ENCODE data around the gene ANGPTL4.
"Not testable (repeated sequence)": the region's sequence is repeated elsewhere in the genome, so short reads cannot be mapped to it uniquely, and the experiment has no call there.

ANGPTL4 gene

DNA sequence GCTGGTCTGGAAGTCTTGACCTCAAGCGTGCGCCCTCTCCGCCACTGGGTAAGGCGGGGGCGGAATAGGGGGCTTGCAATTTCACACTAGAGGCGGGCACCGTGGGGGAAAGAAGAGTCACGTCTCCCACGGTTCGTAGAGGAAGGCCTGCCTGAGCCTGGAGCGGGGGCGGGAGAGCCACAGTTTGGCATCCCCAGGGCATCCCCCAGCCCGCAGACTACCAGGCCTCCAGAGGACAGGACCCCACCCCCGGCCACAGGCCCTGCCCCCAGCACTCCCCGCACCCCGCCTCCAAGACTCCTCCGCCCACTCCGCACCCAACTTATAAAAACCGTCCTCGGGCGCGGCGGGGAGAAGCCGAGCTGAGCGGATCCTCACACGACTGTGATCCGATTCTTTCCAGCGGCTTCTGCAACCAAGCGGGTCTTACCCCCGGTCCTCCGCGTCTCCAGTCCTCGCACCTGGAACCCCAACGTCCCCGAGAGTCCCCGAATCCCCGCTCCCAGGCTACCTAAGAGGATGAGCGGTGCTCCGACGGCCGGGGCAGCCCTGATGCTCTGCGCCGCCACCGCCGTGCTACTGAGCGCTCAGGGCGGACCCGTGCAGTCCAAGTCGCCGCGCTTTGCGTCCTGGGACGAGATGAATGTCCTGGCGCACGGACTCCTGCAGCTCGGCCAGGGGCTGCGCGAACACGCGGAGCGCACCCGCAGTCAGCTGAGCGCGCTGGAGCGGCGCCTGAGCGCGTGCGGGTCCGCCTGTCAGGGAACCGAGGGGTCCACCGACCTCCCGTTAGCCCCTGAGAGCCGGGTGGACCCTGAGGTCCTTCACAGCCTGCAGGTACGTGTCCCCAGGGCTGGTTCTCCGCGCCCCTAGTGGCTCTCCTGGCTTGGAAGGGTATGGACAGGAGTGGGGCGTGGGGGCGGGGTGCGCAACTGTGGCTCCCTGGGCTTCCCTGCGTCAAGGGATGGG, at the start of gene ANGPTL4:
Gene ANGPTL4 (plus strand): TSS at position 353 of the 969 bp plus-strand sequence. CDS start 167 bp downstream, at position 520.
- peak; percentile 85 for DNase-seq

- DNase-seq: not testable (repeated sequence)
These were observed 48.8 kb upstream of the ANGPTL4 start for GRCh38 chr19:8314981-8315640.

- DNase-seq: no peak
These were observed 47.4 kb upstream of the ANGPTL4 start for GRCh38 chr19:8316351-8317125.

GRCh38 chr19:8318835-8319234, 45.1 kb upstream of the ANGPTL4 start:
- not testable (repeated sequence) for DNase-seq

GRCh38 chr19:8319807-8320520, 44.0 kb upstream of the ANGPTL4 start:
- DNase-seq: no peak

- DNase-seq: no peak
These were observed 43.3 kb upstream of the ANGPTL4 start for GRCh38 chr19:8320564-8321066.

DNA sequence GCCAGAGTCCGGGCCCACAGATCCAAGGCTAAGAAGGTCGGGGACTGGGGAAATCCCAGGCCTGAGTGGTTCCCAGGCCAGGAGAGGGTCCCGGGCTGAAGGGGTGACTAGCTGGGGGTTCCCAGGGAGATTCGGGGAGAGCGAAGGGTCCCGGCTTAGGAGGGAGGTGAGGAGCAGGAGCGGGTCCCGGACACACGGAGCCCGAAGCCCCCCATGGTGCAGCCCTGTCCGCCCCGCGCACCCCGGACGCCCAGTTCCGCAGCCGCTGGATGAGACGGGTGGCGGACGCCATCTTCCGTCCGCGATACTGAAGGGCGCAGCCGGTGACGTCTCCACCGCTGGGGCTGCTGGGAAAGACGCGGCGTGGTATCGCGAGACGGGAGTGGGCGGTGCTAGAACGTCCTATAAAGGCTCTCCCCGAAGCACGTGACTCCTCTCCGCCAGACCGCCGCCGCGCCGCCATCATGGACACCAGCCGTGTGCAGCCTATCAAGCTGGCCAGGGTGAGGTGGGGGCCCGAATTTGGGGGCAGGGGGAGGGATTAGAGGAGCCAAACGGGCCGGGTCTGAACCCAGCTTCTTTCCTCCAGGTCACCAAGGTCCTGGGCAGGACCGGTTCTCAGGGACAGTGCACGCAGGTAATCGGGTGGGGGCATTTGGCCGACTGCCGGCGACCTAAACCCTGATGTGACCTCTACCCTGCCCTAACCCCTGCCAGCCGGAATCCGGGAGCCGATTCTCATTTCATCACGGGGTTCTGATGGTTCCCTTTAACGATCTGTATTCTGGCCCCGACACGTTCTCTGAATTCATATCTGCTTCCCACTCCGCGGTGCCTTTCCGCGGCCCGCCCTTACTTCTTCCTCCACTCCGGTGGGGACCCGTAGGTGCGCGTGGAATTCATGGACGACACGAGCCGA, 42.6 kb upstream of the ANGPTL4 start, which contains the start of the genes NDUFA7 and RPS28:
Gene NDUFA7 (minus strand): TSS at position 309 of the 919 bp plus-strand sequence. CDS start 17 bp downstream, at position 292.
Gene RPS28 (plus strand): TSS at position 430 of the 919 bp plus-strand sequence. CDS start 35 bp downstream, at position 465.
- DNase-seq: peak; percentile 98

GRCh38 chr19:8321986-8322637, 41.8 kb upstream of the ANGPTL4 start:
- DNase-seq: no peak

- no peak for DNase-seq
These were observed 41.3 kb upstream of the ANGPTL4 start for GRCh38 chr19:8322638-8322997.

GRCh38 chr19:8323781-8324185, 40.2 kb upstream of the ANGPTL4 start:
- DNase-seq: no peak

GRCh38 chr19:8324186-8325050, 39.5 kb upstream of the ANGPTL4 start:
- no peak for DNase-seq

GRCh38 chr19:8325454-8325853, 38.5 kb upstream of the ANGPTL4 start:
- no peak for DNase-seq

GRCh38 chr19:8329996-8330395, 34.0 kb upstream of the ANGPTL4 start:
- no peak for DNase-seq

DNA sequence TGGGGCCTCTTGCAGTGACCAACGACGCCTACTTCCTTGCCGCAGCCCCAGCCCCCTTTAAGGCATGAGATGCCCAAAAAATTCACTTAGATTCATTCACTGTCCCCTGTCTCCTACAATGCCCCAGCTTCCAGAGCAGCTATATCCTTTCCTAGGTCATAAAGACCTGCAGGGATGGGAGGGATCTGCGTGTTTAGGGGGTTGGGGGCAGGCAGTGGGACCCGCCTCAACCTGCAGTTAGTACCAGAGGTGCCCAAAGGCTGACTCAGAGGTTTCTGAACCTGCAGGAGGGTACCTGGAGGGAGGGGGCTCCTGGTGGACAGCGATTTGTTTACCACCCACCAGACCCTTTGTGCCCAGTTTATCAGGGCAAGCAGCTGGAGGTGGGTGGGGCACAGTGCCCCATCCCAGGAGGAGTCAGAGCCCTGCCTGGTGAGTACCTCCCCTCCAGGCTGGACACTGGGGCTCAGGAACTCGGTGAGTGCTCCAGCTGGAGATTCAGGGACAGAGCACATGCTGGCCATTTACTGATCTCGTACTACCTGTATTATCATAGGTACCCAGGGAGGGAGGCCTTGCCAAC, 32.6 kb upstream of the ANGPTL4 start:
- no peak for DNase-seq

DNA sequence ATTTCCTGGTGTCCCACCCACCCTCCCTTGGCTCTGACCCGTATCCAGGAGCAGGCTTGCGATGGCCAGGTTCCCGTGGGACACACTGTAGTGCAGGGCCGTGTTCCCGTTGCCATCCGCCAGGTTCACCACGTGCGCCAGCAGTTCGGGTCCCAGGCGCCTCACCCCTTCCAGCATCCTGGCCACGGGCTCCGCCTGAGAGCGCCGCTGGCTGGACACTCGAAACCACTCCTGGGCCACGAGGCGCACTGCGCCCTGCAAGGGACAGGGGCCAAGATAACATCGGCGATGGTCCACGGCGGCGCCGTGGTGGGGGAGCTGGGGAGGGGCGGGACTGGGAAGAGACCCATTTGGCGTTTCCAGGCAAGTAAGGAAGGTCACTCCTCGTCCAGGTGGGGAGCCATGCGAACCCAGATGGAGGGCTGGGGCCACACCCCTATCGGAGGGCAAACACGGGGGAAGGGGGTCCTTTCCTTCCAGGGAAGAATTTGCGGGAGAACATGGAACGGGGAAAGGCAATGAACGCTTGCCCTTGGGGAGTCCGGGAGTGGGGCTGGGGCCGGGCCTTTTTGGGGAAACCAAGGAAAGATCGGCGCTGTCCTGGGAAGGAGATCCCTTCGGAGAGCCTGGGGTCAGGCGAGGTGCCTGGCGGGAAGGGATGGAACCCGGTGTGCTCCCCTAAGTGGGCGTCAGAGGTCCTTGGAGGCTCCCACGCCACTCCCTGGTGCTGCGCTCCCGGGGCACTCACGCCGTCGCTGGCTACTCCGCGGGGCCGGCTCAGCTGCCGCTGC, 30.8 kb upstream of the ANGPTL4 start:
- no peak for DNase-seq

GRCh38 chr19:8333767-8334457, 30.0 kb upstream of the ANGPTL4 start:
- no peak for DNase-seq
